ENCODE results near the gene NSA2.

GRCh38 chr5:74816875-74817274 is 49.8 kb downstream of the NSA2 start:
- TF ChIP-seq CTCF (IDR thresholded peaks at IDR 0.05; ENCODE audit: low read depth, low read length, missing input control) (no peak), REST (IDR thresholded peaks at IDR 0.05) (no peak), RXRA (IDR thresholded peaks at IDR 0.05) (no peak), RAD21 (IDR thresholded peaks at IDR 0.05) (no peak), TAF1 (conservative IDR thresholded peaks at IDR 0.05) (no peak), MAX (IDR thresholded peaks at IDR 0.05) (no peak), GABPA (IDR thresholded peaks at IDR 0.05 in 1 of 2, conservative IDR thresholded peaks at IDR 0.05 in 1 of 2) (no peak), YY1 (IDR thresholded peaks at IDR 0.05) (no peak), NR2F2 (IDR thresholded peaks at IDR 0.05) (no peak), JUND (IDR thresholded peaks at IDR 0.05) (no peak)

Measured in liver (tissue), 3 donors.